ENCODE data around the gene HPS3. TPM values are rescaled to one million over a fixed set of nuclear protein-coding genes. Genes with fewer than 3 reads are reported as not detected.
"Not testable (repeated sequence)": the region's sequence is repeated elsewhere in the genome, so short reads cannot be mapped to it uniquely, and the experiment has no call there.

The HPS3 gene
- total RNA-seq, 1 donor from 2014 or later, result 28.6 TPM

DNA sequence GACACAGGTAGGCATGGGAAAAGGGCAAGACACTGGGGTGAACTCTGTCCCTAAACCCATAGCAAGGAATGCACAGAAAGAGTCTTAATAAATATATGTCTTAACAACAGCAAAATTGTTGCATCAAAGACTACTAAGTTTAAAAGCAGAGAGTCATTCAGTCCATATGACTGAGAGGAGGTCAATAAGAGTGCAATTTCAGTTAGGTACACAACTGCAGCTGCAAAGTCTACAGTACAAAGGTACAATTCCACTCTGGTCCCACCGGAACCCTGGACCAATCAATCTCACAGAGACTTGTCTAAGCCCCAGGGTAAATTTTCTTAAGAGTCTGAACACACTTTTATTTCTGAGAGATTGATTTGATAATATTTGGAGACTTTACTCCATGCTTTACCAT lies 85.3 kb downstream of the HPS3 start:
- DNase-seq (ENCODE audit: low spot score in 2 of 2, unreplicated experiment in 2 of 2), result no peak
- peaks cover 42% of the 10 kb centered on the region for H3K4me1 Mint-ChIP-seq
- peak overlapping the region; percentile 73 for H3K27ac Mint-ChIP-seq
- no peak overlapping the region for H3K4me3 Mint-ChIP-seq
- H3K36me3 Mint-ChIP-seq, result no peaks in the 10 kb centered on the region
- H3K27me3 Mint-ChIP-seq (ENCODE audit: low read depth), result no peaks in the 10 kb centered on the region
- TF ChIP-seq, protein P1, sequence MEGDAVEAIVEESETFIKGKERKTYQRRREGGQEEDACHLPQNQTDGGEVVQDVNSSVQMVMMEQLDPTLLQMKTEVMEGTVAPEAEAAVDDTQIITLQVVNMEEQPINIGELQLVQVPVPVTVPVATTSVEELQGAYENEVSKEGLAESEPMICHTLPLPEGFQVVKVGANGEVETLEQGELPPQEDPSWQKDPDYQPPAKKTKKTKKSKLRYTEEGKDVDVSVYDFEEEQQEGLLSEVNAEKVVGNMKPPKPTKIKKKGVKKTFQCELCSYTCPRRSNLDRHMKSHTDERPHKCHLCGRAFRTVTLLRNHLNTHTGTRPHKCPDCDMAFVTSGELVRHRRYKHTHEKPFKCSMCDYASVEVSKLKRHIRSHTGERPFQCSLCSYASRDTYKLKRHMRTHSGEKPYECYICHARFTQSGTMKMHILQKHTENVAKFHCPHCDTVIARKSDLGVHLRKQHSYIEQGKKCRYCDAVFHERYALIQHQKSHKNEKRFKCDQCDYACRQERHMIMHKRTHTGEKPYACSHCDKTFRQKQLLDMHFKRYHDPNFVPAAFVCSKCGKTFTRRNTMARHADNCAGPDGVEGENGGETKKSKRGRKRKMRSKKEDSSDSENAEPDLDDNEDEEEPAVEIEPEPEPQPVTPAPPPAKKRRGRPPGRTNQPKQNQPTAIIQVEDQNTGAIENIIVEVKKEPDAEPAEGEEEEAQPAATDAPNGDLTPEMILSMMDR (IDR thresholded peaks at IDR 0.05; ENCODE audit: unreplicated experiment), result no peak
- peaks cover 9% of the 10 kb centered on the region for H3K9me3 Mint-ChIP-seq

- no peak for DNase-seq (ENCODE audit: low spot score in 2 of 2, unreplicated experiment in 2 of 2)
- Mint-ChIP-seq H3K4me3 (no peak overlapping the region), H3K27me3 (ENCODE audit: low read depth) (no peaks in the 10 kb centered on the region), H3K4me1 (peaks cover 38% of the 10 kb centered on the region), H3K9me3 (peaks cover 9% of the 10 kb centered on the region), H3K36me3 (no peaks in the 10 kb centered on the region), H3K27ac (peak overlapping the region; percentile 82)
- TF ChIP-seq, protein P1 (IDR thresholded peaks at IDR 0.05; ENCODE audit: unreplicated experiment), result no peak
These were observed 86.1 kb downstream of the HPS3 start for GRCh38 chr3:149215515-149215914.

DNA sequence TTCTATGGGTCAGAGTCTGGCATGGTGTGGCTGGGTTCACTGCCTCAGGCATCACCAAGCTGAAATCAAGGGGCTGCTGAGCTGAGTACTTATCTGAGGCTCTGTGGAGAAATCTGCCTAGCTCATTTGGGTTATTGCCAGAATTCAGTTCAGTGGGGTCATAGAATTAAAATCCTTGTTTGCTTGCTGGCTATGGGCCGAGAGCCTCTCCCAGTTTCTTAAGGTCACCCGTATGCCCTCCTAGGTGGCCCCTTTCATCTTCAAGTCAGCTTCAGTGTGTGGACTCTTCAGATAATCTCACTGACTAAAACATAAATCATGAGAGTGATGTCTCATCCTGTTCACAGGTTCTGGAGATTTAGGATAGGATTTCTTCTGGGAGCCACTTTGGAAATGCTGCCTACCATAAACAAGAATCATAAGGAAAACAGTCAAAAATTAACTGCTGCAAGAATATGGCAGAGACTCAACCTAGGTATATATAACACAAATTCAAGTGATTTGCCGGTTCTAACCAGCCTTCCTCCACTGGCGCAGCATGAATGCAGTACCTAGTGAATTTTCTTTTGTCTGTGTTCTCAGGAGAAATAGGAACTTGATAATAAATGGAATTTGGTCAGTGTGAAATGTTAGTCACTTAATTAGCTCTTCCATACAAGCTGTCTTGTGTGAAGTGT lies 86.9 kb downstream of the HPS3 start:
- Mint-ChIP-seq H3K27ac (peak overlapping the region; percentile 82), H3K9me3 (peaks cover 4% of the 10 kb centered on the region), H3K4me1 (peaks cover 40% of the 10 kb centered on the region), H3K27me3 (ENCODE audit: low read depth) (no peaks in the 10 kb centered on the region), H3K4me3 (no peak overlapping the region), H3K36me3 (no peaks in the 10 kb centered on the region)
- no peak for DNase-seq (ENCODE audit: low spot score in 2 of 2, unreplicated experiment in 2 of 2)
- TF ChIP-seq, protein P1 (IDR thresholded peaks at IDR 0.05; ENCODE audit: unreplicated experiment), result no peak

DNA sequence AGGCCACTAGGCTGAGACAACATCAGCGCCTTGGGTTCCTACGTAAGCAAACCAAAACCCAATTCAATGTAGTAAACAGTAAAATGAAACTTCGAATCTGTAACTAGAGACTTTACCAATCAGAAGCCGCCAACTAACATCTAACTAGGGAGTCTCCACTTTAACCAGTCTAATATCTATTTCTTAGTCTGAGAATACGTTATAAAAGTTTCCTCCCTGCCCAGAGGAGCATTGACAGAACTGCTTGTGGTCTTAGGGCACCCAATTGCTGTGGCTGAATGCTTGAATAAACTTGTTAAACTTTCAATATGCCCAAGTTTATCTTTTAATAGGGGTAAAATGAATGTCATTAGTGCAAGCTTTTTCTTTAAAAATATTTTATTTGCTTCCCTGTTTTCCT lies 87.9 kb downstream of the HPS3 start:
- Mint-ChIP-seq H3K4me3 (no peak overlapping the region), H3K36me3 (no peaks in the 10 kb centered on the region)

GRCh38 chr3:149219380-149220121 lies 90.1 kb downstream of the HPS3 start:
- not testable (repeated sequence) for H3K36me3 Mint-ChIP-seq; H3K9me3 Mint-ChIP-seq; DNase-seq (ENCODE audit: low spot score in 2 of 2, unreplicated experiment in 2 of 2); H3K27me3 Mint-ChIP-seq (ENCODE audit: low read depth); H3K27ac Mint-ChIP-seq; H3K4me3 Mint-ChIP-seq
- H3K4me1 Mint-ChIP-seq, result peaks cover 44% of the 10 kb centered on the region

More for the DNA sequence above, 87.9 kb downstream of the HPS3 start:
- Mint-ChIP-seq H3K27me3 (ENCODE audit: low read depth) (no peaks in the 10 kb centered on the region), H3K27ac (no peak overlapping the region), H3K9me3 (peaks cover 4% of the 10 kb centered on the region), H3K4me1 (peaks cover 45% of the 10 kb centered on the region)
- DNase-seq (ENCODE audit: low spot score in 2 of 2, unreplicated experiment in 2 of 2), result no peak
- TF ChIP-seq, protein P1 (IDR thresholded peaks at IDR 0.05; ENCODE audit: unreplicated experiment), result no peak

DNA sequence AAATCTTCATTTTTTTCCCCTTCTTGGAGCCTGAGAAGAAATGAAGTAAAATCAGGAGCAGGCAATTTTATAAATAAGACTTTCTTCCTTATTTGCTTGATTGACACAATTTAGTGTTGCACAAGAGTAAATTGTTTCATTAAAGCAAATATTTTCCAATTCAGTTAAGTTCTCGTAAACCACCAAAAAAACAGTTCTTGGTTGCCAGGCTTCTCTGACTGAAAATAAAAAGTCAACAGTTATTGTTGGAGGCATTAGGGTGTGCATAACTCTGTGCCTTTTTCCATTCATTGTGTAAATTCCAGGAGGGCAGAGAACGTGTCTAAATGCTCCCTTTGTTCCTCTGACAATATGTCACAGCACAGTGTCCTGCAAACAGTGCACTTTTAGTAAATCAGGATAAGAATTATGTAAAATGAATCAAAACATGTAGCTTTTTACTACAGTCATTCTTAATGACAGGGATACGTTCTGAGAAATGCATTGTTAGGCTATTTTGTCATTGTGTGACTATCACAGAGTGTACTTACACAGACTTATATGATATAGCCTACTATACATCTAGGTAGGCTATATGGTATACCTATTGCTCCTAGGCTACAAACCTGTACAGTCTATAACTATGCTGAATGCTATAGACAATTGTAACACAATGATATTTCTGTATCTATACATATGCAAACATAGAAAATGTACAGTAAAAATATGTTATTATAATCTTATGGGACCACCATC lies 92.5 kb downstream of the HPS3 start, which contains the start of gene CP:
Gene CP, minus strand, starts transcription at position 47 of the 735 bp plus-strand sequence. Its CDS starts 37 bp downstream, at position 10.
- Mint-ChIP-seq H3K9me3 (peaks cover 4% of the 10 kb centered on the region), H3K27ac (peak within 1 kb of the TSS; percentile 82), H3K4me1 (peaks cover 35% of the 10 kb centered on the region), H3K36me3 (no peaks in the 10 kb centered on the region), H3K4me3 (no peak within 1 kb of the TSS), H3K27me3 (ENCODE audit: low read depth) (no peaks in the 10 kb centered on the region)
- TF ChIP-seq, protein P1 (IDR thresholded peaks at IDR 0.05; ENCODE audit: unreplicated experiment), result no peak
- no peak for DNase-seq (ENCODE audit: low spot score in 2 of 2, unreplicated experiment in 2 of 2)
